Measurements from ENCODE around the gene CEP128. TPM values are rescaled to one million over a fixed set of nuclear protein-coding genes. Genes with fewer than 3 reads are reported as not detected.

CEP128 gene
- total RNA-seq, 2 experiments from 2014 or later, result 28.9 to 47.4 TPM

DNA sequence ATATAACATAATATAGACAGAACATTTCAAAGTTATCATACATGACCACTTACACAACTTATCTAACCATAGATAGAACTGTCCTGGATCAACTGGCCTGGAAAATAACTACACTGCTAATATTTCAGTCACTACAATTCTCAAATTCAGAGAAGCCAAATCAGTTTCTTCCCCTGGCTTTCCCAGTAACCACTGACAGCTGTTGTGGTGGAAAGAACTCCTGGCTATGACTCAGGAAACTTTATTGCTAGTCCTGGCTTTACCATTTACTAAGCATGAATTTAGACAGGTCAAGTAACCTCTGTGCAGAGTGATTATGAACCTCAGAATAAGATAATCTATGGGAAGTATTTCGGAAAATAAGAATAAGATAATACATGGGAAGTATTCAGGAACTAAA lies 485.3 kb downstream of the CEP128 start:
- CTCF ChIA-PET, result no interaction called here

DNA sequence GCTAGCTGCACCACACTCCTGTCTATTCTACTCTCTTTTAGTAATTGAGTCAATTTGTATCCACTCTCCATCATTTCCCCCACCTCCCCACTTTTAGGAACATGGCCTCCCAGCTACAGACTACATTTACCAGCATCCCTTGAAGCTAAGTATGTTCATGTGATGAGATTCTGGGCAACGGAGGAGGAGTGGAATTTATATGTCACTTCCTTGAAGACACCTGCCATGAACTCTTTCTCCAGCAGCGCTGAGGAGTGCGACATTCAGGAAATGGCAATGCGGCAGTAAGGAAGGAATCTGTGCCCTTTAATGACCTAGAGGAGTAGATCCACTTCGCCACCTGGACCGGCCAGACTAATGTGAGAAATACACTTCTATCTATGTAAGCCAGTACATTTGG lies 486.5 kb downstream of the CEP128 start:
- no peak for ATAC-seq
- Mint-ChIP-seq H3K9me3 (ENCODE audit: low read depth) (peaks cover 7% of the 10 kb centered on the region), H3K27ac (no peak overlapping the region), H3K27me3 (no peaks in the 10 kb centered on the region), H3K36me3 (no peaks in the 10 kb centered on the region), H3K4me1 (no peaks in the 10 kb centered on the region), H3K4me3 (no peak overlapping the region)
- DNase-seq, result no peak
- CTCF ChIA-PET, result no interaction called here

More for the DNA sequence above, 485.3 kb downstream of the CEP128 start:
- Mint-ChIP-seq H3K4me3 (no peak overlapping the region), H3K27me3 (no peaks in the 10 kb centered on the region), H3K27ac (no peak overlapping the region), H3K9me3 (ENCODE audit: low read depth) (peaks cover 4% of the 10 kb centered on the region), H3K36me3 (no peaks in the 10 kb centered on the region), H3K4me1 (no peaks in the 10 kb centered on the region)
- ATAC-seq (no peak), DNase-seq (no peak)

DNA sequence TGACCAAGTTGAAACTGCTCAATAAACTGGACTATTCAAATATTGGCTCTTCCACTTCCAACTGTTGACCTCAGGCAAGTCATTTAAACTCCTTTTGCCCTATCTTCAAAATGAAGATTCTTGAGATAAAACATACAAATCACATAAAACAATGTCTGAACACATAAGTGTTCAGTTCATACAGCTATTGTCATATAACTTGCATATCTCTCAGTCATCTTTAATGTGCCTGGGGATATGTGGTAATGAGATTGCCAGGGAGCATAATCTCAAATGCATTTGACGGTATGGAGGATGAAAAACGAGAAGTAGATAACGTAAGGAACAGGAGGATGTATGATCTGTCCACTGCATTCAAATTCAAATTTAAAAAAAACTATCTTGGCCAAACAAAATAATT lies 493.3 kb downstream of the CEP128 start:
- Mint-ChIP-seq H3K27me3 (no peaks in the 10 kb centered on the region), H3K4me3 (no peak overlapping the region), H3K27ac (no peak overlapping the region), H3K9me3 (ENCODE audit: low read depth) (peaks cover 9% of the 10 kb centered on the region), H3K4me1 (no peaks in the 10 kb centered on the region), H3K36me3 (no peaks in the 10 kb centered on the region)
- ATAC-seq, result no peak
- CTCF ChIA-PET, result no interaction called here
- DNase-seq, result no peak

DNA sequence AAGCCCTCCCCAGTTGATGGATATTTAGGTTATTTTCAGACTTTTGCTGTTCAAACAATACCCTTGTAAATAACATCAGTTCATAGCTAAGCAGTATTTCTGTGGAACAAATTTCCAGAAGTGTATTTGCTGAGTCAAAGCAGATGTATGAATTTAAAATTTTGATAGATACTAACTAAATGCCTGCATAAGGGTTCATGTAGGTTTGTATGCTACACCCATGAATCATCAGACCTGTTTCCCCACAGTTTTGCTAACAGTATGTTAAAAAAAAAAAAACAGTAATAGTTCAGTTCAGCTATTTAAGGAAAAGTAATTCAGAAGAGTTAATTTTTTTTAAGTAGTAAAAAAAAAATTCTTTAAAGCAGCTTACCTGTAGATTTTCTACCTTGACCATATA lies 494.1 kb downstream of the CEP128 start:
- CTCF ChIA-PET, result no interaction called here
- ATAC-seq, result no peak
- H3K4me1 Mint-ChIP-seq, result no peaks in the 10 kb centered on the region
- H3K27ac Mint-ChIP-seq, result no peak overlapping the region
- H3K27me3 Mint-ChIP-seq, result no peaks in the 10 kb centered on the region
- DNase-seq, result no peak
- no peaks in the 10 kb centered on the region for H3K36me3 Mint-ChIP-seq
- H3K9me3 Mint-ChIP-seq (ENCODE audit: low read depth), result peaks cover 9% of the 10 kb centered on the region
- H3K4me3 Mint-ChIP-seq, result no peak overlapping the region

Other genes with a start within 250 kb of the CEP128 start
- under 1 TPM in 1 of 2 experiments, not detected in 1; 0.73 TPM for gene TSHR, start 13.9 kb upstream of the CEP128 start, total RNA-seq

Measured in activated CD8-positive, alpha-beta memory T cell treated with anti-CD3 and anti-CD28 coated beads, Interleukin-2, amount 10 ng/mL, durations not matched to agents 7 days and 5 days (primary cell).